UCSD-AML1 (cell line): ENCODE data around the gene PRIMPOL.
"Not testable (repeated sequence)": the region's sequence is repeated elsewhere in the genome, so short reads cannot be mapped to it uniquely, and the experiment has no call there.

Source experiments
- DNase-seq: peaks from one replicate; lab custom pipeline; 2025; ENCODE audit not compliant: unreplicated experiment; lab: John Stamatoyannopoulos, UW

The PRIMPOL gene

DNA sequence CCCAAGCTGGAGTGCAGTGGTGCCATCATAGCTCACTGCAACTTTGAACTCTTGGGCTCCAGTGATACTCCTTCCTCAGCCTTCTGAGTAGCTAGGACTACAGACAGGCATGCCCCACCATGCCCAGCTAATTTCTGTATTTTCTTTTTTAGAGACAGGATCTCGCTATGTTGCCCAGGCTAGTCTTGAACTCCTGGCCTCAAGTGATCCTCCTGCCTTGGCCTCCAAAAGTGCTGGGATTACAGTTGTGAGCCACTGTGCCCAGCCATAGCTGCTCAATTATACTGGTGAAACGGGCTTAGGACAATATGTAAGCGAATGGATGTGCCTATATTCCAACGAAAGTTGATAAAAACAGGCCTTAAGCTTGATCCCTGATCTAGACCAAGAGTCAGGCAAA, 13.4 kb upstream of the PRIMPOL start:
- DNase-seq: no peak

DNA sequence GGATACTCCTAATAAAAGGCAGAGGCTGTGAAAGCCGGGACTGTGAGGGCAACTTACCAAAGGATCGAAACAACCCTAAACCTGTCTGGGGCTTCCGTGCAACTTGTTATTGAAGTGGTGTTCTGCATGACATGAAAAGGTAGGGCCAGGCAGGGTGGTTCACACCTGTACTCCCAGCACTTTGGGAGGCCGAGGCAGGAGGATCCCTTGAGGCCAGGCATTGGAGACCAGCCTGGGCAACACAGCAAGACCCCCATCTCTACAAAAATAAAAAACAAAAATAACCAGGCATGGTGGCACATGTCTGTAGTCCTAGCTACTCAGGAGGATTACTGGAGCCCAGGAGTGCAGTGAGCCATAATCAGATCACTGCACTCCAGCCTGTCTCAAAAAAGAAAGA, 12.6 kb upstream of the PRIMPOL start:
- DNase-seq: no peak

DNA sequence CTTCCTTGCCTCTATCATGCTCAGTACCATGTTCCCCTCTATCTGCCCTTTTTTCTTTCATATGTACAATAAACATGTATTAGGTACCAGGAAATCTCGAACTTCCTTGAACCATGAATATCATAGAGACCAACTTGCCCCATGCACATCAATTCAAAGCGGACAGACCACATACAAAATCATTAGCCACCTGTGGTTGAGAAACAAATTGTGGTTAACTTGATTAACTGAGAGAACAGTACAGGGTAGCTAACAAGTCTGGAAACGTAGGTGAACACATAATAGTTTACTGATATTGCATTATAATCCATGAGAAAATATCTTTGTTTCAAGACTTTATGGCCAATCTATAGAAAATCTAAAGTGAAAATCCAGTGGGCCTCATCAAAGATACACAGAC, 8.5 kb upstream of the PRIMPOL start:
- DNase-seq: no peak

DNA sequence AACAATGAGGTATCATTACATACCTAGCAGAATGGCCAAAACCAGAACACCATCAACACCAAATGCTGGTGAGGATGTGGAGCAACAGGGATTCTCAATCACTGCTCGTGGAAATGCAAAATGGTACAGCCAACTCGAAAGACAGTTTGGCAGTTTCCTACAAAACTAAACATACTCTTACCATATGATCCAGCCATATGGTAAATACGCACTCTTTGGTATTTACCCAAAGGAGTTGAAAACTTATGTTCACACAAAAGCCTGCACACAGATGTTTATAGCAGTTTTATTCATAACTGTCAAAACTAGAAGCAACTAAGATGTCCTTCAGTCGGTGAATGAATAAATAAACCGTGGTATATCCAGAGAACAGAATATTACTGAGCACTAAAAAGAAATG, 8.1 kb upstream of the PRIMPOL start:
- no peak for DNase-seq

DNA sequence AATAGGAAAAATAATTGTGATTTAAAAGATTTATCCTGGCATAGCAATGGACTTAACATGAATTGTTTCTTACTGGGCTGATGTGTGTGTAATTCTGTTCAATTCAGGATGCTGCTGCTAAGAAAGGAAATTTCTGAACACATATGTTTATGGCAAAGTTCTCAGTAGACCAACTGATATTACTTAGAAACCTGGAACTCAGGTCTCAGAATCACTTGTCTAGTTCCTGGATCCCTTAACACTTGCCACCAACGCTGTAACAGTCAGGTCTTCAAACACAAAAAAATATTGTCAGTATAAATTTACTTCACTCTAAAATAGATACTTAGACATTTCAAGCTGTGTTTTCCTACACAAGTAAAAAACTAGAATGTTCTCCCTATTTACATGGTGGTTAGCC, 5.8 kb upstream of the PRIMPOL start:
- no peak for DNase-seq

DNA sequence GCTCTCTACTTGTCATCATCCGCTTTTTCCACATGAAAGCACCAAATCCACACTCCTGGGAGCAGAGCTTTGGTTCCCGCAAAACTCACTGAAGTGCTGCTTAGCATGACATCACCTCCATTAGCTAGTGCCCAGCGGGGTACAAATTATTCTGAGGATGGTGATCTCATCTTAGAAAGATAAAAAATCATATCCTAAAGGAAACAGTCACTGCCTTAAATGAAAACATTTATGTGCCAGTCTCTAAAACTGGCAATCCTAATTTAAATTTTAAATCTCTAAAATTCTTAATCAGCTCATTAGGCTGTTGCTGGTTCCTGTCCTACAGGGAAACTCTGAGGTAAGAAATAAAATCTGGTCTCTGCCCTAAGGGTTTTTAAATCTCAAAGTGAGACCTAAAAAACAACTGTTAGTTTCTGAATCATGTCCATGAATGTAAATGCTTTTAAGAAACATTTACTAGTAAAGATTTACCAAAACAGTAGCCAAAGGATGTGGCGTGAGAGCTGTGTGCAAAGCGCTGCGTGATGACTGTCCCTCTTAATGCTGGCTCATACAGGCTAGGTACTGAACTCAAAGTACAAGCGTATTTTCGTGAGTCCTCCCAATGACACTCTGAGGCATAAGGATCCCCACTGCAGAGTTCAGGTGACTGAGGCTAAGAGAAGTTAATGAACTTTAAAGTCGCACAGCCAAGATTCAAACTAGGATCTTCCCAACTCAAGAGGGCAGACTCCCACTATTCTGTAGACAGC, 4.8 kb upstream of the PRIMPOL start:
- DNase-seq: no peak

DNA sequence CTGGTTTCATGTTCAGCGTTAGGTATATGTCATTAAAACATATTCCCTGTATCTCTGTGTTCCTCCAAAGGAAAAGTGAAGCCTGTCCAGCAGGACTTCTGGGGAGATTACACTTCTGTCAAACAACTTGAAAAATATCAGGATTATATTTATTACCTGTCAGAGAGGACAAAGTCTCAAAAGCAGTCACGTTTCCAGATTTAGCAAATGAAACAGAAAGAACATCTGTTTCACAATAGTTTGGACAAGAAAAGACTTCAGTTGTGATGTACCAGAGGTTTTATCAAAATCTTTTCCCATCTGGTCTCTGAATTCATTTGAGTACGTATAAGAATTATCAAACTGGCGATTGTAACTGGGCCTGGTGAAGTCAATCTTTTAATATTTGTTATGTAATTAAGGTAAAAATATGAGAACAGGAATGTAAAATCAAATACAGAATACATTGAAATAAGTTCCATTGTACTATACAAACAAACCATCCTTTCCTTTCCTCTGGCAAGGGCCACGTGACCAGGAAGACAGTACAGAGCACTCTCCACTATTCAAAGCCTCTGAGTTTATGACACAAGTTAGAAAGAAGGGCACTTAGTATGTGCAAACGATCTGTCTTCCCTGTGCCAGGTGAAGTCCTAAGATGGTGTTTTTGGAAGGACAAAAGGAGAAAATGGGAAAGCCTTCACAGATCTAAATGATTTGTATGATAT, 3.5 kb upstream of the PRIMPOL start:
- no peak for DNase-seq

DNA sequence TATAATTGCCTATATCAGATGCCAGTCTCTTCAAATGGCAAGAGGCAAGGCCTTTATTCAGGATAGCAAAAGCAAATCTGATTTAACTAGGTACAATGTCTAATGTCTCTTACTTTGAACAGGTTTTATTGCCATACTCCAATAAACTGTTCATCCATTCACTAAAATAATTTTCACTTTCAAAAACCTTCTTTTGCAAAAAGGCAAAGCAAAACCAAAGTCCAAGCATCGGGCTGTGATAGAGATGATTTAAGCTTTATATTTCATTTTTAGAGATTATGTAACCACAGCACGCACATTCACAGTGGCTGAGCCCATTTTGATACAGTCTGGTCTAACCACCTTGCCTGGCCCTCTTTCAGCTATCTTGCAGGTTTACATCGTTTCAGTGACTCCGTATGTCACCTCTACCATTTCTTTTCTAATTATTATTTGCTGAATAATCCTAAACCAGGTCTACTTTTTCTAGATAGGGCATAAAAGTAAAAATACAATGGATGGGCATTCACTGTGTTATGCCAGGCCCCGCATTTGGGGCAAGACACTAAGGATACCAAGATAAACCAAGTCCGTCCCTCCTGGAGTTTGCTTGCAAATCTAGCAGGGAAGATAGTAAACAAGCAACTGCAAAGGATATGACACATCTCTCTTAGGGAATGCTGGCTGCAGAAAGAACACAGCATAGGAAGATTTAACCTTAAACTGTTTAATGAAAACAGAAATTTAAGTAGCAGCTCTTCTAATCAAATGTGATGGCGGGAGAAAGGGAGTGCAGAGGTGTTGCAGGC, 2.1 kb upstream of the PRIMPOL start:
- DNase-seq: no peak

DNA sequence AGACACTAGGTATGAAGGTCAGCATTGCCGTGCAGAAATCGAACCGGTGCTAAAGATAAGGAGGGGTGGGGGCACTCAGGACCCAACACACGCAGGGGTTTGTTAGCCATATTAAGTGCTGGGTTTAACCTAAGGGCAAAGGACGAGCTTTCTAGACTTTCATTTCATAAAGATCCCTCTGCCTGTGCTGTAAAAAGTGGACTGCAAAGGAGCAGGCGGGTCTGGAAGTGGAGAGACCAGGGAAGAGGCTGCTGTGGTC, 1.6 kb upstream of the PRIMPOL start:
- no peak for DNase-seq

DNA sequence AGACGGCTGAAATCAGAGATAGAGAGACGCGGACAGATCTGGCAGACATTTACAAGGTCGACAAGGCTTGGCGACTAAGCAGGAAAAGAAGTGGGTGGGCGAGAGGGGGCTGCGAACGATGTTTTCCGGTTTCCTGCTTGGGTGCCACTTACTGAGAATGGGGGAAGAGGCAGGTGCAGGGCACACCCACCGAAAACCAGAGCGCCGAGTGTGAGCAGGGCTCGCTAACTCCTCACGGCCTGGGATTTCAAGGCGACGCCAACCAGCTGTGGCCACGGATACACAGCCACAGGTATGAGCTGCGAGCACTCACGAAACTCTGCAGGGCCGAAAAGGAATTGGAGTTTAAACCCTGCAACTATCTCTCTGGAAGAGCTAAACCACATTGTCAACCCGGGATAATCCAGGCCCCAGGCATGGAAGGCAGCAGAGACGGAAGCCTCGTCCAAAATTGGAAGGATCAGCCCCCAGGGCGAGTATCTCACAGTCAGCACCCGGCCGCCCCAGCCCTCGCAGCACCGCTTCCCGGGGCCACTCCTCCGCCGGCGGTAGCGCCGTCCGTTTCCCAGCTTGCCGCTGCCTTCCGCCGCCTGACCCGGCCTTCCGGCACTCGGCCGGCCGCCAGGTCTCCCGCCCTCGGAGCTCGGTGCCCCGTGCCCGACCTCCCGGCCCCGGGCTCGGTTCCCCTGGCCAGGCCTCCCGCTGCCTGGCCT, 1.1 kb upstream of the PRIMPOL start:
- peak; percentile 68 for DNase-seq

DNA sequence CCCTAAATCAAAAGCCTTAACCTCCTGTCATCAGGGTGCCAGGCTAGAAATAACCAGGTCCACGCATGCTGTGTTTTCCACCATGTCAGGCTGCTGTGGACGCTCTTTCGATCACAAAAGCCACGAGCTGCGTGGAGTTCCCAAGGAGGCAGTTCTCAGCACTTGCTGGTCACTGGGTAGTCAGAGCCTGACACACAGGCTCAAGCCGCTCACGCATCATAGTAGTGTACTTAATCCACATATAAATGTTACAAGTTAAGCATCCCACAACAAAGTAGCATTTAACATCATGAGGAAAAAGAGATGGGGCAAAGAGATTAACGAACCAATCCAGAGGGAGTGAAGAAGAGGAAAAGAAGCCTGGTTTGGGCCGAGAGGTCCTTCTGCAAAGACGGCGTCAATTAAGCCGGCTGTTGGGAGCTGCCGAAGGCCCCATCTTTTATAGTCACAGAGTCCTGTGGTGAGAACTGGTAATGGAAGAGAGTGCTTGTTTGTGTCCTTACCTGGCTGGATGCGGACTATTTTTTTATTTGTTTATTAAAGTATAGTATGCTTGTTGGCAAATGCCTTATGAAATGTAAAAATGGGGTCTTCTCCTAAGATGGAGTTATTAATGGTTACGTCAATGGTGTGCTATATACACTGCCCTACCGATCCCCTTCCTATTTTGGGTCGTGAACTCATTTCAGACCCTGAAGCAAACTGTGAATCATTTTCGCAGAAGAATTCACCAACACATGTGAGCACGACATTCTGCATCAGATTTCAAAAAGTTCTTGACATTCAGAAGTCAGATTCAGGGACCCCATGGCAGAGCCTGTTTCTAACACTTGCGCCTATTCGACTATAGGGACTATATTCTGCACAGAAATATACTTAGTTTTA, 675 bp downstream of the PRIMPOL start:
- no peak for DNase-seq

DNA sequence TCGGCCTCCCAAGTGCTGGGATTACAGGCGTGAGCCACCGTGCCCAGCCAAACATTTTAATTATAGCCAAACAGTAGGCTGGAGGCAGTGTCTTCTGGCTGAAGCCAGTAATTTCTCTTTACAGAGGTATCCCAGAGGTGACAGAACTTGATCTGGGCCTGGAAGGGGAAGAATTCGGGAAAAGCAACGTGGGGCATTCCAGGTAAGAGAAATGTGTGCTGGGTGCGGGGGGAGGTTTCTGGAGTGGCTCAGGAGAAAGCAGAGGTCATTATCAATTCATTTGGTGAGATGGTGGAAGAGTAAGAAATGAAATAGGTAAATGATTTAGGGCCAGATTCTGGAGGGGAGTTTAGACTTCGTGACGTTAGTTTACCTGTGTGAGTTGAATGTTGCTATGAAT, 2.4 kb downstream of the PRIMPOL start:
- DNase-seq: no peak

DNA sequence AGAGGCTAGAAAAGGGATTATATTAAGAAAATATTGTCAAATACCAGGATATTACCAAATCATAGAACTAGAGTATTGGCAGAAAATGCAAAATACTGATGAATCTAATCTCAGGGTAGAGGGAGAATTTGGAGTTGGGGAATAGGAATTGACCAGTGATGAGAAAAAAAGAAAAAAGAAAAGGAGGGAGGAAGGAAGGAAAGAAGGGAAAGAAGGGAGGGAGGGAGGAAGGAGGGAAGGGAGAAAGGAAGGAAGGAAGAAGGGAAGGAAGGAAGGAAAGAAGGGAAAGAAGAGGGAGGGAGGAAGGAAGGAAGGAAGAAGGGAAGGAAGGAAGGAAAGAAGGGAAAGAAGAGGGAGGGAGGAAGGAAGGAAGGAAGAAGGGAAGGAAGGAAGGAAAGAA, 3.1 kb downstream of the PRIMPOL start:
- DNase-seq: not testable (repeated sequence)

DNA sequence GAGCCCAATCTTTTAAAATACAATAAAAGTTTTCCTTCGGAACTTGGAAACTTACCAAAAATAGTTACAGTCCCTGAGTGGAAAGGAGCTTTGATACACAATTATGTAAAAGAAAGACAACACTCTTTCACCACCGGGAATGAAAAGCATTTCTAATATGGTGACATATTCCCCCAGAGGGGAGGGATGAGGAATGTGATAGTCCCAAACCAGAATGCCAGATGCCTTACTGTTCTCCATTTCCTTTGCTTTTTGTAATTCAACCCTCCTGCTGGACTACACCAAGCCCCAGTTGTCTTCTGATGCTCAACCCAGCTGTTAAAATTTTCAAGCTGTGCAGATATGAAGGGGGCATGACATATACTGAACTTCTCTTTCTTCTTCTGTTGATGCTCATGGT, 4.1 kb downstream of the PRIMPOL start:
- DNase-seq: no peak

DNA sequence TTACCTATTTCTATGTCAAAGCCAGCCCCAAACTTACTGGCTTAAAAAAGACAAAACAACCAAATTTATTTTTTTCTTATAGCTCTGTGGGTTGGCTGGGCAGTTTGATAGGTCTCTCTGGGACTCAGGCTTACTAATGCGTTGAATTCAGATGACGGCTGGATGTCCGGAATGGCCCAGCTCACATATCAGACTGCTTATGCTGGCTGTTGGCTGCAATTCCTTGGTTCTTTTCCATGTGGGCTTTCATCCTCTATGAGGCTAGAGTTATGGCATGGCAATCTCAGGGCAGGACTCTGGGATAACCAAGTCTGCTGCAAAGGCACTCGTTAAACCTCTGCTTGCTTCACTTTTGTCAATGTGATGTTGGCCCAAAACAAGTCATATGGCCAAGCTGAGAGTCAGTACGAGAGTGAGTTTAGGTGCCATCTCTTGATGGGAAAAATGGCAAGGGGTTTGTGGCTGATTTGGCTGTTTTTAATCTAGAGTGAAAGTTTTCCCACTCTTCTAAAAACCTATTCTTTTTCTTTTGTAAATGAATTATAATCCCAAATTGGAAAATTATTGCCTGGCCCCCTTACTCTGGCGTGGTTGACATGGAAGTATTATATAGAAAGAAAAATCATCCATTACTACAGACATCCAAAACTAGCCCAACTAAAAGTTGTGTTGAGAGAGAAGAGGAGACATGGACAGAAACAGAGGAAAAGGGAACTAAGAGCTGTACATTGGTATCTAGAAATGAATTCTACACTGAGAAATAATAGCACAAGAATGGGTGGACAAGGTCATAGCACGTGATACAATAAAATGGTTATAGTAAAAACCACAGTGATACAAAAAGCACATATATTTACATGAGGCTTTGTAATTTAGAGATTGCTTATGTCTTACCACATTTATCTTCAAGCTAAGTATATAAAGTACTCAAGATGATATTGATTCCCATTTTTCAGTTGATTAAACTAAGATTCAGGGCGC, 6.6 kb downstream of the PRIMPOL start:
- no peak for DNase-seq

DNA sequence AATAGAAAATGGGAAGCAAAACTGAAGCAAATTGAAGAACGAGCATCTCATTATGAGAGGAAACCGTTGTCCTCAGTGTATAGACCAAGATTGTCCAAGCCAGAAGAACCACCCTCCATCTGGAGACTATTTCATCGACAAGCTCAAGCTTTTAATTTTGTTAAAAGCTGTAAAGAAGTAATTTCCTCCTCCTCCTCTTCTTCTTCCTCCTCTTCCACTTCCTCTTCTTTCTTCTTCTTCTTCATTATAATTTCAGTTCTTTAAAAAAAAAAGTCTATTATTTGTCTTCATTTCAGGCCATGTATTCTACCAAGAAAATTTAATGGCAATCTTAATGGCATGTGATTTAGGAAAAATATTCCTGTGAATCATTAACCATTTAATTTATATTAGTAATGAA, 7.6 kb downstream of the PRIMPOL start:
- no peak for DNase-seq

DNA sequence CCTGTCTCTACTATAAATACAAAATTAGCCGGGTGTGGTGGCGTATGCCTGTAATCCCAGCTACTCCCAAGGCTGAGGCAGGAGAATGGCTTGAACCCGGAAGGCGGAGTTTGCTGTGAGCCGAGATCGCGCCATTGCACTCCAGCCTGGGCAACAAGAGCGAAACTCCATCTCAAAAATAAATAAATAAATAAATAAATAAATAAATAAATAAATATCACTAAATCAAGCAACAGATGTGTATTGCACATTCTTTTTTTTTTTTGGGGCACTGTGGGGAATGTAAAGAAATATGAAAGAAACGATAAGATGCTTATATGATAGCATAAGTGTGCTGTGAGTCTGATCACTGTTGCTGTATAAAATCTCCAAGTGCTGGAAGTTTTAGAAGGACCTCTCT, 8.3 kb downstream of the PRIMPOL start:
- DNase-seq: not testable (repeated sequence)

DNA sequence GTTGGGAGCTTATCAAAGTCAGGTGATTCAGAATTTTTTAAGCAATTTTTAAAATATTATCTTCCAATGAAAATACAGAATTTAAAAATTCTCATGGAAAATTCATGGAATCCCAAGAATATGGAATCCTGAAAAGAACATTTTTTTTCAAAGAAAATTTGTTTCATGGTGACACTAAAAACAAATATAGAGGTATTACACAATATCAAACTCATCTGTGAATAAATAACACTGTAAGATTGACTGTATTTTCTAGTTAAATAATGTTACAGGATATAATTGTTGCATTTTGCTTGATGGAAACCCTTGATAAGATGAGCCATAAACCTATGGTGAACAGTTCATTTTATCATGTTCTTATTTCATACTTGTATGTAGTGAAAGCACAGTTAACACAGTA, 11.4 kb downstream of the PRIMPOL start:
- no peak for DNase-seq

DNA sequence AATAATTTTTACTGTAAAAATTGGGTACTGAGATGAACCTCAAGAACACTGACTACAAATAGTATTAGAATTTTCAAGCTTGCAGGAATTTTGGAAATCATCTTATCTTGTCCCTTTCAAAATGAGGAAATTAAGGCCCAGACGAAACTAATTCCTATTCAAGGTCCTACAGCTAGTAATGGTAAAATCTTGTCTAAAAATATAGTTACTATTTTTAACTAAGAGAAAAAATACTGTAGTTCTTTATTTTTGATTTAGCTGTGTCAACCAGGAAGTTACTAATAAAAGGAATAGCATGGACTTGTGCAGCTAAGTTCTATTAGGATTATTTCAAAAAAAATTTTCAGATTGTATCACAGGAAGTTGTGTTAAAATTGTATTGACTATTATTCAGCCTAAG, 12.7 kb downstream of the PRIMPOL start:
- DNase-seq: no peak
